Measurements from ENCODE around the gene DLST.

GRCh38 chr14:74917646-74918081 is 35.9 kb downstream of the DLST start:
- TF ChIP-seq CTCF (conservative IDR thresholded peaks at IDR 0.05; ENCODE audit: low read length) (no peak), EZH2phosphoT487 (IDR thresholded peaks at IDR 0.05; ENCODE audit: borderline replicate concordance) (no peak)

Measured in Loucy (cell line).